PC-9 (cell line): ENCODE results near the gene CREB1. TPM values are rescaled to one million over a fixed set of nuclear protein-coding genes. Genes with fewer than 3 reads are reported as not detected.

Experiments used
- BruUV-seq: library from RNA; stranded (reverse); fragments of 400-500 nt; replicated peaks from 2 replicates; lab custom pipeline; 2021; lab: Mats Ljungman, UMichigan
- CTCF ChIA-PET: fragments of 300-600 bp; sonication (Branson Sonifier 250); formaldehyde crosslinking; loops from one replicate; lab custom pipeline; 2022; ENCODE audit warnings: antibody characterized with exemption; lab: Charles Lee
- POLR2A ChIA-PET: fragments of 300-600 bp; sonication (Branson Sonifier 250); formaldehyde crosslinking; loops from one replicate; lab custom pipeline; 2022; ENCODE audit warnings: antibody characterized with exemption; ENCODE audit not compliant: unreplicated experiment; lab: Charles Lee
- DNase-seq, 2 experiments: peaks; one replicate each; pipeline versions ENCODE4 v3.0.0 to v3.0.0-alpha.2; 2015 to 2022; ENCODE audit warnings: mixed read lengths in 1 of 2
- H2AFZ ChIP-seq: fragments of 200-600 bp; sonication (generic); 2 replicates; pipeline ENCODE4 v1.8.1; 2017; ENCODE audit warnings: antibody characterized with exemption
- H3F3A ChIP-seq: fragments of 200-600 bp; sonication (generic); 2 replicates; pipeline ENCODE4 v1.8.1; 2017; ENCODE audit warnings: antibody characterized with exemption, mild to moderate bottlenecking, low read depth; ENCODE audit not compliant: insufficient read depth
- H3K27ac ChIP-seq: fragments of 200-600 bp; sonication (generic); 2 replicates; pipeline ENCODE4 v1.6.1; 2016; ENCODE audit warnings: mixed run types
- H3K27me3 ChIP-seq: fragments of 200-600 bp; sonication (generic); 2 replicates; pipeline ENCODE4 v1.6.1; 2016; ENCODE audit warnings: low read depth, mixed run types; ENCODE audit not compliant: insufficient read depth
- H3K36me3 ChIP-seq: fragments of 200-600 bp; sonication (generic); 2 replicates; pipeline ENCODE4 v1.6.1; 2016; ENCODE audit warnings: low read depth, mixed run types
- H3K4me1 ChIP-seq: fragments of 200-600 bp; sonication (generic); replicated peaks from 2 replicates; pipeline ENCODE4 v1.6.1; 2016; ENCODE audit warnings: mixed run types; ENCODE audit not compliant: insufficient read depth
- H3K4me2 ChIP-seq: fragments of 200-600 bp; sonication (generic); 2 replicates; pipeline ENCODE4 v1.6.1; 2017; ENCODE audit warnings: mixed run types
- H3K4me3 ChIP-seq: fragments of 200-600 bp; sonication (generic); 2 replicates; pipeline ENCODE4 v1.6.1; 2016; ENCODE audit warnings: mixed run types
- H3K79me2 ChIP-seq: fragments of 200-600 bp; sonication (generic); 2 replicates; pipeline ENCODE4 v1.6.1; 2017; ENCODE audit warnings: low read depth, mixed run types
- H3K9me2 ChIP-seq: fragments of 200-600 bp; sonication (generic); 2 replicates; pipeline ENCODE4 v1.8.1; 2017; ENCODE audit warnings: mild to moderate bottlenecking; ENCODE audit not compliant: insufficient read depth
- H3K9me3 ChIP-seq: fragments of 200-600 bp; sonication (generic); 2 replicates; pipeline ENCODE4 v1.8.1; 2016; ENCODE audit warnings: low read depth; ENCODE audit not compliant: insufficient read depth
- H4K20me1 ChIP-seq: fragments of 200-600 bp; sonication (generic); 2 replicates; pipeline ENCODE4 v1.8.1; 2017; ENCODE audit not compliant: insufficient read depth
- EZH2 ChIP-seq: fragments of 200-600 bp; sonication (generic); IDR thresholded peaks from 2 replicates; pipeline ENCODE4 v1.8.0; 2017; ENCODE audit warnings: antibody characterized with exemption, low read depth
- intact Hi-C: fragments of 100-400 bp; cut with micrococcal nuclease; formaldehyde crosslinking; loops from one replicate; pipeline ENCODE4 v1.10.0; 2022; ENCODE audit not compliant: unreplicated experiment
- total RNA-seq: library from RNA; stranded (reverse); gene quantifications from 2 replicates; pipeline ENCODE4 v1.2.3, GENCODE V29; 2021
- TF ChIP-seq, protein P1 (sequence below): fragments of 200-600 bp; sonication (generic); conservative IDR thresholded peaks from 2 replicates; pipeline ENCODE4 v1.6.1; 2017; ENCODE audit warnings: mixed run types, antibody characterized with exemption, mild to moderate bottlenecking, moderate library complexity

The CREB1 gene
- total RNA-seq, 1 experiment from 2014 or later, result 42.2 TPM

DNA sequence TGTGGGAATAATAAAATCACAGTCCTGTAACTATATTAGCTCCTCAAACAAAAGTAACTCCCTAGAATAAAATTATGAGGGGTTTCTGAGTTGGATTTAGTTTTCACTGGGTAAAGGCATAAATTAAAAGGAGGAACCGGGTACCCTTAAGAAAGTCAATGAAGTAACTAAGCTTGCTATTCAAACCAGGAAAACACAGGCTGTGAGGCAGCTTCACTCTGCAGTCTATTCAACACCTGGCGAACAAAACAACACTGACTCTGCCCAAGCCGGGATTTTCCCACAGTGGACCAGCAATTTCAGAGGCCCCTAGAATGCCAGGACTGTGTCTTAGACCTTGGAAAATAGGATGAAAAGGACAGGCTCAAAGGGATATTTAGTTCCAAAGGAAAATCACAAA lies 24.6 kb upstream of the CREB1 start:
- TSS peak; percentile 96 for BruUV-seq
- Histone ChIP-seq H3K4me3 (no peak overlapping the region), H3K9me2 (no peaks in the 10 kb centered on the region), H3K9me3 (no peaks in the 10 kb centered on the region), H3K4me2 (peak overlapping the region; percentile 24), H3K27ac (peak overlapping the region; percentile 70), H4K20me1 (no peaks in the 10 kb centered on the region), H3K36me3 (no peaks in the 10 kb centered on the region), H3F3A (peaks cover 17% of the 10 kb centered on the region; the same call in 1 of the 2 replicates), H3K27me3 (no peaks in the 10 kb centered on the region), H3K4me1 (peaks cover 24% of the 10 kb centered on the region), H3K79me2 (no peaks in the 10 kb centered on the region), H2AFZ (no peak overlapping the region; the same call in 1 of the 2 replicates)
- TF ChIP-seq, protein P1, sequence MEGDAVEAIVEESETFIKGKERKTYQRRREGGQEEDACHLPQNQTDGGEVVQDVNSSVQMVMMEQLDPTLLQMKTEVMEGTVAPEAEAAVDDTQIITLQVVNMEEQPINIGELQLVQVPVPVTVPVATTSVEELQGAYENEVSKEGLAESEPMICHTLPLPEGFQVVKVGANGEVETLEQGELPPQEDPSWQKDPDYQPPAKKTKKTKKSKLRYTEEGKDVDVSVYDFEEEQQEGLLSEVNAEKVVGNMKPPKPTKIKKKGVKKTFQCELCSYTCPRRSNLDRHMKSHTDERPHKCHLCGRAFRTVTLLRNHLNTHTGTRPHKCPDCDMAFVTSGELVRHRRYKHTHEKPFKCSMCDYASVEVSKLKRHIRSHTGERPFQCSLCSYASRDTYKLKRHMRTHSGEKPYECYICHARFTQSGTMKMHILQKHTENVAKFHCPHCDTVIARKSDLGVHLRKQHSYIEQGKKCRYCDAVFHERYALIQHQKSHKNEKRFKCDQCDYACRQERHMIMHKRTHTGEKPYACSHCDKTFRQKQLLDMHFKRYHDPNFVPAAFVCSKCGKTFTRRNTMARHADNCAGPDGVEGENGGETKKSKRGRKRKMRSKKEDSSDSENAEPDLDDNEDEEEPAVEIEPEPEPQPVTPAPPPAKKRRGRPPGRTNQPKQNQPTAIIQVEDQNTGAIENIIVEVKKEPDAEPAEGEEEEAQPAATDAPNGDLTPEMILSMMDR, result no peak
- no peak for TF ChIP-seq EZH2
- CTCF ChIA-PET, result no interaction called here
- no peak for DNase-seq
- POLR2A ChIA-PET, result interaction anchor here (0.5 to 1.3 kb wide), 3 partner anchors 25 to 713 kb away, joined by 3 to 6 read pairs (median 5); partner anchors contain the start of gene CREB1
- intact Hi-C loops, result loop anchor here (1.0 kb wide), 1 partner anchor 8 kb away; no protein-coding TSS in a partner anchor

DNA sequence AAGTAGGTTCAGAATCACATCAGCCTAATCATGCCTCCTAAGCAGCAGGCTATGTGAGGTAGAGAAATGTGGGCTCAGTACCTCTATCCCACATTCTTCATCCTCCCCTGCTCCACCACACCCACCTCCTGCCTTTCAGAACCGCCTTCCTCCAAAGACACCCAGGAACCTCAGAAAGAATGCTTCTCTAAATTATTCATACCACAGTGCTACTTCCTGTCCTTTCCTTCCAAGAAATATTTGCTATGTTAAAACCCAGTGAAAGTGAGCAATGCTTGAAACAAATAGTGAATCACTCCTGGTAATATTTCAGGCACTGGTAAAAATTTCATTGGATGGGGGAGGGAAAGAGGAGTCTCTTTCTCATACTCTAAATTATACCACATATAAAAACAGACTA lies 24.0 kb upstream of the CREB1 start:
- POLR2A ChIA-PET, result no interaction called here
- CTCF ChIA-PET, result no interaction called here
- no peak overlapping the region for H3K4me3 ChIP-seq
- no peaks in the 10 kb centered on the region for H3K9me3 ChIP-seq
- intact Hi-C loops, result loop anchor here (1.0 kb wide), 1 partner anchor 8 kb away; no protein-coding TSS in a partner anchor
- no peaks in the 10 kb centered on the region for H3K79me2 ChIP-seq
- H3K27ac ChIP-seq, result peak overlapping the region; percentile 70
- no peaks in the 10 kb centered on the region for H4K20me1 ChIP-seq
- no peaks in the 10 kb centered on the region for H3K9me2 ChIP-seq
- no peaks in the 10 kb centered on the region for H3K36me3 ChIP-seq
- H3K4me2 ChIP-seq, result peak overlapping the region; percentile 24
- peaks cover 17% of the 10 kb centered on the region; the same call in 1 of the 2 replicates for H3F3A ChIP-seq
- peaks cover 24% of the 10 kb centered on the region for H3K4me1 ChIP-seq
- TF ChIP-seq, protein P1, result no peak
- no peak for TF ChIP-seq EZH2
- BruUV-seq, result no TSS peak
- H3K27me3 ChIP-seq, result no peaks in the 10 kb centered on the region
- no peak overlapping the region; the same call in 1 of the 2 replicates for H2AFZ ChIP-seq
- DNase-seq, result peak; percentile 57 to 85

DNA sequence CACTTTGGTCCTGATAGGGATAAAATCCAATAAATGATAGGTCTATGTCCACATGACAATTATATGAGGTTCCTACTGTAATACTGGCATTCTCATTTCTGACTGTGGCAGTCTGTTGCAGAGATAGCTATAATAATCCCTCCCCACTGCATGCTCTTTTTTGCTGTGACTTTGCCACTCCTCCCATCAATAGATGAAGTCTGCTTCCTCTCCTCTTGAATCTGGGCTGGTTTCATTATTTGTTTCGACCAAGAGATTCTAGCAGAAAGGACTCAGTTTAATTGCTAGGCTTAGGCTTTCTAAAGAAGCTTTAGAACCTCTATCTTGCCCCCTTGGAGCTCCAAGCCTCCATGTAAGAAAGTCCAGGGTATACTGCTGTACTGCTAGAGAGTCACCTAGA lies 23.3 kb upstream of the CREB1 start:
- intact Hi-C loops, result no loop called here
- Histone ChIP-seq H3K27me3 (no peaks in the 10 kb centered on the region), H2AFZ (no peak overlapping the region), H3K27ac (peak overlapping the region; percentile 70), H3K4me1 (peaks cover 24% of the 10 kb centered on the region), H3F3A (peaks cover 17% of the 10 kb centered on the region; the same call in 1 of the 2 replicates), H4K20me1 (no peaks in the 10 kb centered on the region), H3K79me2 (no peaks in the 10 kb centered on the region), H3K9me3 (no peaks in the 10 kb centered on the region), H3K9me2 (no peaks in the 10 kb centered on the region), H3K4me2 (peak overlapping the region; percentile 24), H3K36me3 (no peaks in the 10 kb centered on the region), H3K4me3 (no peak overlapping the region)
- no peak for DNase-seq
- ChIA-PET POLR2A (no interaction called here), CTCF (no interaction called here)
- no TSS peak for BruUV-seq
- TF ChIP-seq, protein P1, result no peak
- no peak for TF ChIP-seq EZH2
